Stimulated activated CD4-positive, alpha-beta T cell treated with anti-CD3 and anti-CD28 coated beads, Interleukin-4, amount 100 ng/mL, for 1 hour (primary cell): ENCODE results near the gene PDE5A.

Source experiments
- DNase-seq: peaks from one replicate; pipeline ENCODE4 v3.0.0-alpha.2; 2020

PDE5A gene

GRCh38 chr4:119579823-119580222, 48.8 kb downstream of the PDE5A start:
- no peak for DNase-seq

GRCh38 chr4:119570401-119570800, 58.2 kb downstream of the PDE5A start:
- no peak for DNase-seq

GRCh38 chr4:119564106-119564505, 64.5 kb downstream of the PDE5A start:
- no peak for DNase-seq

GRCh38 chr4:119559044-119559647, 69.5 kb downstream of the PDE5A start:
- DNase-seq, result no peak

- no peak for DNase-seq
These were observed 77.6 kb downstream of the PDE5A start for GRCh38 chr4:119550857-119551532.

GRCh38 chr4:119549639-119550038, 79.0 kb downstream of the PDE5A start:
- no peak for DNase-seq

- DNase-seq, result no peak
These were observed 84.8 kb downstream of the PDE5A start for GRCh38 chr4:119543779-119544178.

- no peak for DNase-seq
These were observed 85.4 kb downstream of the PDE5A start for GRCh38 chr4:119543187-119543586.

GRCh38 chr4:119540249-119540648, 88.4 kb downstream of the PDE5A start:
- no peak for DNase-seq

- DNase-seq, result no peak
These were observed 91.0 kb downstream of the PDE5A start for GRCh38 chr4:119537586-119537985.

GRCh38 chr4:119536572-119537528, 91.8 kb downstream of the PDE5A start:
- no peak for DNase-seq

GRCh38 chr4:119532319-119532718, 96.3 kb downstream of the PDE5A start:
- DNase-seq, result no peak

GRCh38 chr4:119529788-119530187, 98.8 kb downstream of the PDE5A start:
- no peak for DNase-seq

GRCh38 chr4:119526786-119527550, 101.6 kb downstream of the PDE5A start:
- DNase-seq, result no peak

- no peak for DNase-seq
These were observed 102.6 kb downstream of the PDE5A start for GRCh38 chr4:119525771-119526712.

GRCh38 chr4:119525005-119525749, 103.4 kb downstream of the PDE5A start:
- DNase-seq, result no peak

GRCh38 chr4:119523399-119523798, 105.2 kb downstream of the PDE5A start:
- no peak for DNase-seq

- DNase-seq, result no peak
These were observed 107.3 kb downstream of the PDE5A start for GRCh38 chr4:119521268-119521667.

- no peak for DNase-seq
These were observed 109.6 kb downstream of the PDE5A start for GRCh38 chr4:119518915-119519410.

GRCh38 chr4:119518230-119518892, 110.2 kb downstream of the PDE5A start:
- no peak for DNase-seq
